Testis (tissue), 2 donors: ENCODE measurements around the gene LRP2BP.

Experiments
- POLR2A ChIP-seq: fragments of 450-650 bp; IDR thresholded peaks from one replicate; pipeline ENCODE4 v1.6.1; 2017; ENCODE audit warnings: antibody characterized with exemption, mild to moderate bottlenecking, moderate library complexity
- TF ChIP-seq, protein P1 (sequence below), 3 experiments: fragments of 450-650 bp in 2 of 3; fragments of 200-600 bp in 1 of 3; sonication (generic) in 1 of 3; IDR thresholded peaks; one replicate each; pipeline ENCODE4 v1.5.1; 2016 to 2019; ENCODE audit warnings: antibody characterized with exemption in 3 of 3, mild to moderate bottlenecking in 2 of 3, moderate library complexity in 1 of 3

GRCh38 chr4:185359767-185360446, 35.8 kb downstream of the LRP2BP start:
- TF ChIP-seq, protein P1, sequence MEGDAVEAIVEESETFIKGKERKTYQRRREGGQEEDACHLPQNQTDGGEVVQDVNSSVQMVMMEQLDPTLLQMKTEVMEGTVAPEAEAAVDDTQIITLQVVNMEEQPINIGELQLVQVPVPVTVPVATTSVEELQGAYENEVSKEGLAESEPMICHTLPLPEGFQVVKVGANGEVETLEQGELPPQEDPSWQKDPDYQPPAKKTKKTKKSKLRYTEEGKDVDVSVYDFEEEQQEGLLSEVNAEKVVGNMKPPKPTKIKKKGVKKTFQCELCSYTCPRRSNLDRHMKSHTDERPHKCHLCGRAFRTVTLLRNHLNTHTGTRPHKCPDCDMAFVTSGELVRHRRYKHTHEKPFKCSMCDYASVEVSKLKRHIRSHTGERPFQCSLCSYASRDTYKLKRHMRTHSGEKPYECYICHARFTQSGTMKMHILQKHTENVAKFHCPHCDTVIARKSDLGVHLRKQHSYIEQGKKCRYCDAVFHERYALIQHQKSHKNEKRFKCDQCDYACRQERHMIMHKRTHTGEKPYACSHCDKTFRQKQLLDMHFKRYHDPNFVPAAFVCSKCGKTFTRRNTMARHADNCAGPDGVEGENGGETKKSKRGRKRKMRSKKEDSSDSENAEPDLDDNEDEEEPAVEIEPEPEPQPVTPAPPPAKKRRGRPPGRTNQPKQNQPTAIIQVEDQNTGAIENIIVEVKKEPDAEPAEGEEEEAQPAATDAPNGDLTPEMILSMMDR (IDR thresholded peaks at IDR 0.05) = no peak
- no peak for TF ChIP-seq POLR2A
